Uterus (tissue), 2 donors: ENCODE results near the gene YTHDC2.
"Not testable (repeated sequence)": the region's sequence is repeated elsewhere in the genome, so short reads cannot be mapped to it uniquely, and the experiment has no call there.

Experiments used
- CTCF ChIP-seq, 4 experiments: fragments of 200-600 bp in 2 of 4; fragments of 450-650 bp in 2 of 4; sonication (generic) in 2 of 4; IDR thresholded peaks; one replicate each; pipeline ENCODE4 v1.5.1; 2016 to 2019; ENCODE audit warnings: antibody characterized with exemption in 4 of 4, mild to moderate bottlenecking in 2 of 4, moderate library complexity in 1 of 4
- POLR2A ChIP-seq, 2 donors: fragments of 450-650 bp; IDR thresholded peaks; one replicate each; pipeline ENCODE4 v1.6.1; 2016; ENCODE audit warnings: antibody characterized with exemption in 2 of 2, mild to moderate bottlenecking in 1 of 2, moderate library complexity in 1 of 2

DNA sequence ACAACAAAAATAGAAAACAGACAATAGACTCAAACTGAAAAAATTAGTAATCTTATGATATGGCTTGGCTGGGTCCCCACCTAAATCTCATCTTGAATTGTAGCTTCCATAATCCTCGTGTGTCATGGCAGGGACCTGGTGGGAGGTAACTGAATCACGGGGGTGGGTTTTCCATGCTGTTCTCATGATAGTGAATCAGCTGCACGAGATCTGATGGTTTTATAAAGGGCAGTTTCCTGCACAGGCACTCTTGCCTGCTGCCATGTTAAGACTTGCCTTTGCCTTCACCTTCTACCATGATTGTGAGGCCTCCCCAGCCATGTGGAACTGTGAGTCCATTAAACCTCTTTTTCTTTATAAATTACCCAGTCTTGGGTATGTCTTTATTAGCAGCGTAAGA, 89.8 kb downstream of the YTHDC2 start:
- not testable (repeated sequence) for TF ChIP-seq CTCF, POLR2A (IDR thresholded peaks at IDR 0.05)
